Smooth muscle cell (in vitro differentiated cells): ENCODE measurements around the gene KLHL34. TPM values are rescaled to one million over a fixed set of nuclear protein-coding genes. Genes with fewer than 3 reads are reported as not detected.

Experiments
- DNase-seq: peaks from one replicate; lab custom pipeline; 2025; ENCODE audit not compliant: unreplicated experiment; lab: John Stamatoyannopoulos, UW
- H2AFZ ChIP-seq: fragments of 200-600 bp; sonication (generic); 2 replicates; pipeline ENCODE4 v1.6.0; 2016; ENCODE audit warnings: antibody characterized with exemption, low read depth, mild to moderate bottlenecking
- H3F3A ChIP-seq: fragments of 200-600 bp; sonication (generic); 2 replicates; pipeline ENCODE4 v1.6.0; 2017; ENCODE audit warnings: antibody characterized with exemption, low read depth
- H3K27ac ChIP-seq: fragments of 200-600 bp; sonication (generic); 2 replicates; pipeline ENCODE4 v1.5.1; 2016; ENCODE audit warnings: low read depth, mild to moderate bottlenecking
- H3K27me3 ChIP-seq: fragments of 200-600 bp; sonication (generic); 2 replicates; pipeline ENCODE4 v1.6.1; 2016; ENCODE audit warnings: low read depth, mild to moderate bottlenecking
- H3K36me3 ChIP-seq: fragments of 200-600 bp; sonication (generic); 2 replicates; pipeline ENCODE4 v1.5.1; 2016; ENCODE audit warnings: low read depth
- H3K4me1 ChIP-seq: fragments of 200-600 bp; sonication (generic); 2 replicates; pipeline ENCODE4 v1.5.1; 2016; ENCODE audit warnings: low read depth
- H3K4me2 ChIP-seq: fragments of 200-600 bp; sonication (generic); 2 replicates; pipeline ENCODE4 v1.6.0; 2016; ENCODE audit warnings: mild to moderate bottlenecking
- H3K4me3 ChIP-seq: fragments of 200-600 bp; sonication (generic); 2 replicates; pipeline ENCODE4 v1.5.1; 2016; ENCODE audit warnings: mild to moderate bottlenecking
- H3K79me2 ChIP-seq: fragments of 200-600 bp; sonication (generic); 2 replicates; pipeline ENCODE4 v1.6.0; 2016; ENCODE audit warnings: low read depth, mild to moderate bottlenecking
- H3K9ac ChIP-seq: fragments of 200-600 bp; sonication (generic); 2 replicates; pipeline ENCODE4 v1.6.0; 2016; ENCODE audit warnings: low read depth
- H3K9me3 ChIP-seq: fragments of 200-600 bp; sonication (generic); replicated peaks from 2 replicates; pipeline ENCODE4 v1.5.1; 2016; ENCODE audit warnings: low read depth
- H4K20me1 ChIP-seq: fragments of 200-600 bp; sonication (generic); 2 replicates; pipeline ENCODE4 v1.6.0; 2016; ENCODE audit warnings: low read depth
- CTCF ChIP-seq: fragments of 200-600 bp; sonication (generic); IDR thresholded peaks from 2 replicates; pipeline ENCODE4 v1.5.1; 2017; ENCODE audit warnings: borderline replicate concordance, mild to moderate bottlenecking, antibody characterized with exemption; ENCODE audit not compliant: insufficient read depth, poor library complexity, severe bottlenecking
- WGBS: methylation state at CpG from one replicate; pipeline ENCODE4 v1.1.7; 2016; ENCODE audit warnings: low lambda C conversion rate; 5-methylcytosine and 5-hydroxymethylcytosine counted together
- polyA plus RNA-seq: library from polyadenylated mRNA; unstranded; fragments of >200 nt; fragmentation: Nextera tagmentation; extraction: Ambion mirVana; gene quantifications from 2 replicates; pipeline ENCODE4 v1.2.1, GENCODE V29; 2016
- total RNA-seq: library from RNA; depleted of rRNA; stranded (reverse); fragments of >200 nt; gene quantifications from 2 replicates; pipeline ENCODE4 v1.2.3, GENCODE V29; 2014

KLHL34 gene
- total and polyA plus RNA-seq, 2 experiments from 2014 or later, result not detected

- Histone ChIP-seq H3K9me3 (no peaks in the 10 kb centered on the region), H3K4me2 (no peak overlapping the region), H3K36me3 (no peaks in the 10 kb centered on the region), H4K20me1 (no peaks in the 10 kb centered on the region), H3K27me3 (no peaks in the 10 kb centered on the region), H3K79me2 (no peaks in the 10 kb centered on the region), H3K9ac (no peak overlapping the region), H3F3A (no peaks in the 10 kb centered on the region), H3K4me3 (no peak overlapping the region), H3K4me1 (no peaks in the 10 kb centered on the region), H3K27ac (no peak overlapping the region), H2AFZ (no peak overlapping the region)
- no peak for TF ChIP-seq CTCF
- WGBS, result 85% methylated on average over 4 of the region's 4 CpGs
- no peak for DNase-seq
Observed at GRCh38 chrX:21674430-21675186, 16.5 kb upstream of the KLHL34 start.

GRCh38 chrX:21666679-21667078, 8.5 kb upstream of the KLHL34 start:
- H3K36me3 ChIP-seq, result no peaks in the 10 kb centered on the region
- 66% methylated on average over 4 of the region's 4 CpGs for WGBS
- H3K27ac ChIP-seq, result no peak overlapping the region

GRCh38 chrX:21666252-21666651, 8.1 kb upstream of the KLHL34 start:
- H3K9ac ChIP-seq, result no peak overlapping the region
- H3K27ac ChIP-seq, result no peak overlapping the region
- no peak for DNase-seq
- H3K4me2 ChIP-seq, result no peak overlapping the region
- H3K4me1 ChIP-seq, result no peaks in the 10 kb centered on the region
- no peak for TF ChIP-seq CTCF
- no peak overlapping the region for H3K4me3 ChIP-seq
- no peaks in the 10 kb centered on the region for H3K9me3 ChIP-seq
- WGBS, result 74% methylated on average over 4 of the region's 4 CpGs
- H3K79me2 ChIP-seq, result no peaks in the 10 kb centered on the region
- no peaks in the 10 kb centered on the region for H3K27me3 ChIP-seq
- H3K36me3 ChIP-seq, result no peaks in the 10 kb centered on the region
- no peaks in the 10 kb centered on the region for H3F3A ChIP-seq
- H2AFZ ChIP-seq, result no peak overlapping the region
- no peaks in the 10 kb centered on the region for H4K20me1 ChIP-seq

More at GRCh38 chrX:21666679-21667078, 8.5 kb upstream of the KLHL34 start:
- Histone ChIP-seq H2AFZ (no peak overlapping the region), H3K4me3 (no peak overlapping the region), H3K4me2 (no peak overlapping the region), H4K20me1 (no peaks in the 10 kb centered on the region), H3F3A (no peaks in the 10 kb centered on the region), H3K27me3 (no peaks in the 10 kb centered on the region), H3K9ac (no peak overlapping the region), H3K79me2 (no peaks in the 10 kb centered on the region), H3K4me1 (no peaks in the 10 kb centered on the region), H3K9me3 (no peaks in the 10 kb centered on the region)
- DNase-seq, result no peak
- TF ChIP-seq CTCF, result no peak

- no peak overlapping the region for H3K9ac ChIP-seq
- H3K4me3 ChIP-seq, result no peak overlapping the region
- H3K36me3 ChIP-seq, result no peaks in the 10 kb centered on the region
- no peaks in the 10 kb centered on the region for H3K4me1 ChIP-seq
- no peaks in the 10 kb centered on the region for H3F3A ChIP-seq
- H3K27ac ChIP-seq, result no peak overlapping the region
- H3K79me2 ChIP-seq, result no peaks in the 10 kb centered on the region
- 77% methylated on average over 4 of the region's 4 CpGs for WGBS
- no peaks in the 10 kb centered on the region for H4K20me1 ChIP-seq
- H2AFZ ChIP-seq, result no peak overlapping the region
- H3K9me3 ChIP-seq, result no peaks in the 10 kb centered on the region
- no peak for TF ChIP-seq CTCF
- no peak overlapping the region for H3K4me2 ChIP-seq
- H3K27me3 ChIP-seq, result no peaks in the 10 kb centered on the region
- DNase-seq, result no peak
Observed at GRCh38 chrX:21662761-21663160, 4.6 kb upstream of the KLHL34 start.
